ENCODE measurements around the gene SLC39A11. TPM values are rescaled to one million over a fixed set of nuclear protein-coding genes. Genes with fewer than 3 reads are reported as not detected.

Gene SLC39A11
- total and polyA plus RNA-seq, 2 donors (not counting 1 experiment from before 2014, with no cell fraction given), result 12.7 to 27.4 TPM

DNA sequence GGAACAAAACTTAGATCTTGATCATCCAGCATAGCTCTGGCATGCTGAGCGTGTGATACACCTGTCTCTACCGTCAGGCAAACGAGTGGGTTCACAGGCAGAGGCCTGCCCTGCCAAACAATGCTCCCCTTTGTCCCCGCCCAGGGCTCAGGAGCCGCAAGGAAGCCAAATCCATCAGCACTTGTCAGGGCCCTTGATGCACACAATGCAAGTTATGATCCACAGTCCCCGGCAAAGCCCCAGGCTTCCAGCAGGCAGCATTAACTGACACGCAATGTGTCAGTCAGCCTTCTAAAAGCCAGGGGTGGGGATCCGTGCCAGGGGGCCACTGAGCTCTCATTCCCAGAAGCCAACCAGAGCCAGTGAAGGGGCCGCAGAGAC lies 460.9 kb downstream of the SLC39A11 start:
- TF ChIP-seq, protein P1, sequence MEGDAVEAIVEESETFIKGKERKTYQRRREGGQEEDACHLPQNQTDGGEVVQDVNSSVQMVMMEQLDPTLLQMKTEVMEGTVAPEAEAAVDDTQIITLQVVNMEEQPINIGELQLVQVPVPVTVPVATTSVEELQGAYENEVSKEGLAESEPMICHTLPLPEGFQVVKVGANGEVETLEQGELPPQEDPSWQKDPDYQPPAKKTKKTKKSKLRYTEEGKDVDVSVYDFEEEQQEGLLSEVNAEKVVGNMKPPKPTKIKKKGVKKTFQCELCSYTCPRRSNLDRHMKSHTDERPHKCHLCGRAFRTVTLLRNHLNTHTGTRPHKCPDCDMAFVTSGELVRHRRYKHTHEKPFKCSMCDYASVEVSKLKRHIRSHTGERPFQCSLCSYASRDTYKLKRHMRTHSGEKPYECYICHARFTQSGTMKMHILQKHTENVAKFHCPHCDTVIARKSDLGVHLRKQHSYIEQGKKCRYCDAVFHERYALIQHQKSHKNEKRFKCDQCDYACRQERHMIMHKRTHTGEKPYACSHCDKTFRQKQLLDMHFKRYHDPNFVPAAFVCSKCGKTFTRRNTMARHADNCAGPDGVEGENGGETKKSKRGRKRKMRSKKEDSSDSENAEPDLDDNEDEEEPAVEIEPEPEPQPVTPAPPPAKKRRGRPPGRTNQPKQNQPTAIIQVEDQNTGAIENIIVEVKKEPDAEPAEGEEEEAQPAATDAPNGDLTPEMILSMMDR (conservative IDR thresholded peaks at IDR 0.05 in 1 of 2, IDR thresholded peaks at IDR 0.05 in 1 of 2; ENCODE audit: low read depth in 1 of 2, low read length in 2 of 2), result no peak
- no peak for TF ChIP-seq EZH2 (IDR thresholded peaks at IDR 0.05; ENCODE audit: low read length, missing control alignments)
- Histone ChIP-seq H3K9ac (ENCODE audit: insufficient read depth, low read length) (no peak overlapping the region), H4K20me1 (ENCODE audit: control insufficient read depth, extremely low read depth, insufficient read depth, low read length) (no peaks in the 10 kb centered on the region), H3K4me2 (ENCODE audit: extremely low read depth, insufficient read depth, low read length) (no peak overlapping the region), H3K79me2 (ENCODE audit: control insufficient read depth, insufficient read depth, low read length) (no peaks in the 10 kb centered on the region), H3K27me3 (ENCODE audit: control insufficient read depth, insufficient read depth, low read length) (no peaks in the 10 kb centered on the region), H3K36me3 (ENCODE audit: control insufficient read depth, insufficient read depth, low read length) (no peaks in the 10 kb centered on the region), H3K9me3 (ENCODE audit: control insufficient read depth, insufficient read depth, low read depth, low read length) (no peaks in the 10 kb centered on the region), H3K27ac (ENCODE audit: insufficient read depth, low read length) (no peak overlapping the region), H3K4me3 (replicated peaks in 1 of 4; ENCODE audit: control extremely low read depth in 1 of 4, insufficient read depth in 1 of 4, low read depth in 3 of 4, low read length in 4 of 4) (no peak overlapping the region), H3K4me1 (ENCODE audit: control insufficient read depth, extremely low read depth, insufficient read depth, low read length) (no peaks in the 10 kb centered on the region), H2AFZ (ENCODE audit: low read length) (no peak overlapping the region)
- no peak for DNase-seq (ENCODE audit: low read depth in 2 of 2)

- no peaks in the 10 kb centered on the region for H3K79me2 ChIP-seq (ENCODE audit: control insufficient read depth, insufficient read depth, low read length)
- no peak overlapping the region for H3K9ac ChIP-seq (ENCODE audit: insufficient read depth, low read length)
- H3K36me3 ChIP-seq (ENCODE audit: control insufficient read depth, insufficient read depth, low read length), result no peaks in the 10 kb centered on the region
- H3K27me3 ChIP-seq (ENCODE audit: control insufficient read depth, insufficient read depth, low read length), result peaks cover 10% of the 10 kb centered on the region
- no peaks in the 10 kb centered on the region for H3K4me1 ChIP-seq (ENCODE audit: control insufficient read depth, extremely low read depth, insufficient read depth, low read length)
- no peak overlapping the region for H2AFZ ChIP-seq (ENCODE audit: low read length)
- H3K4me3 ChIP-seq (replicated peaks in 1 of 4; ENCODE audit: control extremely low read depth in 1 of 4, insufficient read depth in 1 of 4, low read depth in 3 of 4, low read length in 4 of 4), result no peak overlapping the region
- no peaks in the 10 kb centered on the region for H3K9me3 ChIP-seq (ENCODE audit: control insufficient read depth, insufficient read depth, low read depth, low read length)
- no peak for DNase-seq (ENCODE audit: low read depth in 2 of 2)
- no peak for TF ChIP-seq EZH2 (IDR thresholded peaks at IDR 0.05; ENCODE audit: low read length, missing control alignments)
- TF ChIP-seq, protein P1 (conservative IDR thresholded peaks at IDR 0.05 in 1 of 2, IDR thresholded peaks at IDR 0.05 in 1 of 2; ENCODE audit: low read depth in 1 of 2, low read length in 2 of 2), result no peak
- H3K27ac ChIP-seq (ENCODE audit: insufficient read depth, low read length), result no peak overlapping the region
- H3K4me2 ChIP-seq (ENCODE audit: extremely low read depth, insufficient read depth, low read length), result no peak overlapping the region
- no peaks in the 10 kb centered on the region for H4K20me1 ChIP-seq (ENCODE audit: control insufficient read depth, extremely low read depth, insufficient read depth, low read length)
These were observed 467.8 kb downstream of the SLC39A11 start for GRCh38 chr17:72624652-72625051.

DNA sequence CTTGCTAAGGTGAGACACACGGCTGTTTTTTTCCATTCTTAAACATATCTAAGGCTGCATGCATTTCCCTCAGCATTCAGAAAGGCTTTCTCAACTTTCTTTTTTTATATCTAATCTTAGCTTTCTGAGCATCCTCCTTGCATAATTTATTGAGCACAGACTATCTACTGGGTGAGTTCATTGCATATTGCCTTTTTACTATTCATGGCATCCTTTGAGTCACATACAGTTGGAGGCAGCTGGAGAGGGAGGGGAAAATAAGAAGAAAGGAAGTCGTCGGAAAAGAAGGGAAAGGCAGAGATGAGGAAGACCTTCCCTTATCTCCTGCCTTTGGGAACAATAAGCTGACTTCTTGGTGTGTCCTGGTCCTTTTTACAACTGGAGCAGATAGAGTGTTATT lies 468.3 kb downstream of the SLC39A11 start:
- DNase-seq (ENCODE audit: low read depth in 2 of 2), result no peak
- H2AFZ ChIP-seq (ENCODE audit: low read length), result no peak overlapping the region
- no peaks in the 10 kb centered on the region for H3K36me3 ChIP-seq (ENCODE audit: control insufficient read depth, insufficient read depth, low read length)
- H3K9ac ChIP-seq (ENCODE audit: insufficient read depth, low read length), result no peak overlapping the region
- no peaks in the 10 kb centered on the region for H3K79me2 ChIP-seq (ENCODE audit: control insufficient read depth, insufficient read depth, low read length)
- H3K27ac ChIP-seq (ENCODE audit: insufficient read depth, low read length), result no peak overlapping the region
- H4K20me1 ChIP-seq (ENCODE audit: control insufficient read depth, extremely low read depth, insufficient read depth, low read length), result no peaks in the 10 kb centered on the region
- TF ChIP-seq, protein P1 (conservative IDR thresholded peaks at IDR 0.05 in 1 of 2, IDR thresholded peaks at IDR 0.05 in 1 of 2; ENCODE audit: low read depth in 1 of 2, low read length in 2 of 2), result no peak
- TF ChIP-seq EZH2 (IDR thresholded peaks at IDR 0.05; ENCODE audit: low read length, missing control alignments), result no peak
- H3K9me3 ChIP-seq (ENCODE audit: control insufficient read depth, insufficient read depth, low read depth, low read length), result no peaks in the 10 kb centered on the region
- peaks cover 10% of the 10 kb centered on the region for H3K27me3 ChIP-seq (ENCODE audit: control insufficient read depth, insufficient read depth, low read length)
- no peaks in the 10 kb centered on the region for H3K4me1 ChIP-seq (ENCODE audit: control insufficient read depth, extremely low read depth, insufficient read depth, low read length)
- H3K4me2 ChIP-seq (ENCODE audit: extremely low read depth, insufficient read depth, low read length), result no peak overlapping the region
- H3K4me3 ChIP-seq (replicated peaks in 1 of 4; ENCODE audit: control extremely low read depth in 1 of 4, insufficient read depth in 1 of 4, low read depth in 3 of 4, low read length in 4 of 4), result no peak overlapping the region

Data from fibroblast of lung (primary cell).